PC-3 (cell line): ENCODE measurements around the gene SEPTIN12. TPM values are rescaled to one million over a fixed set of nuclear protein-coding genes. Genes with fewer than 3 reads are reported as not detected.

Source experiments
- ATAC-seq: fragments of 200-7000 bp; cut with Tn5 transposase; 2 replicates; pipeline ENCODE4 v1.9.1; 2020; ENCODE audit warnings: mild to moderate bottlenecking, moderate library complexity
- BruUV-seq: library from RNA; stranded (reverse); fragments of 400-500 nt; replicated peaks from 2 replicates; lab custom pipeline; 2021; lab: Mats Ljungman, UMichigan
- CTCF ChIA-PET: fragments of 300-600 bp; sonication (Branson Sonifier 250); formaldehyde crosslinking; loops from one replicate; lab custom pipeline; 2022; ENCODE audit warnings: antibody characterized with exemption; lab: Charles Lee
- POLR2A ChIA-PET: fragments of 300-600 bp; sonication (Branson Sonifier 250); formaldehyde crosslinking; loops from one replicate; lab custom pipeline; 2022; ENCODE audit warnings: antibody characterized with exemption; ENCODE audit not compliant: unreplicated experiment; lab: Charles Lee
- DNase-seq: peaks from one replicate; pipeline ENCODE4 v3.0.0-alpha.2; 2015
- H2AFZ ChIP-seq: fragments of 300-600 bp; sonication (generic); 2 replicates; pipeline ENCODE4 v1.6.0; 2016; ENCODE audit warnings: antibody characterized with exemption, low read length
- H3F3A ChIP-seq: fragments of 300-600 bp; sonication (generic); one replicate; pipeline ENCODE4 v1.6.0; 2017; ENCODE audit warnings: antibody characterized with exemption, low read length, control low read depth, mild to moderate bottlenecking; ENCODE audit not compliant: unreplicated experiment
- H3K27ac ChIP-seq: fragments of 300-600 bp; sonication (generic); 2 replicates; pipeline ENCODE4 v1.5.1; 2016; ENCODE audit warnings: mild to moderate bottlenecking, low read length
- H3K27me3 ChIP-seq: fragments of 300-600 bp; sonication (generic); 2 replicates; pipeline ENCODE4 v1.6.1; 2016; ENCODE audit warnings: low read length, mixed read lengths
- H3K36me3 ChIP-seq: fragments of 300-600 bp; sonication (generic); 2 replicates; pipeline ENCODE4 v1.6.1; 2016; ENCODE audit warnings: low read depth, mixed run types, low read length, mixed read lengths
- H3K4me1 ChIP-seq: fragments of 300-600 bp; sonication (generic); 2 replicates; pipeline ENCODE4 v1.5.1; 2016; ENCODE audit warnings: low read length; ENCODE audit not compliant: insufficient read depth
- H3K4me2 ChIP-seq: fragments of 300-600 bp; sonication (generic); 2 replicates; pipeline ENCODE4 v1.6.0; 2016; ENCODE audit warnings: low read length
- H3K4me3 ChIP-seq: fragments of 300-600 bp; sonication (generic); 2 replicates; pipeline ENCODE4 v1.5.1; 2016; ENCODE audit warnings: mild to moderate bottlenecking, low read length, mixed read lengths
- H3K79me2 ChIP-seq: fragments of 300-600 bp; sonication (generic); 2 replicates; pipeline ENCODE4 v1.6.1; 2017; ENCODE audit warnings: low read length, mixed read lengths
- H3K9ac ChIP-seq: fragments of 300-600 bp; sonication (generic); 2 replicates; pipeline ENCODE4 v1.6.0; 2016; ENCODE audit warnings: mild to moderate bottlenecking, low read length
- H3K9me2 ChIP-seq: fragments of 300-600 bp; sonication (generic); replicated peaks from 2 replicates; pipeline ENCODE4 v1.6.1; 2016; ENCODE audit warnings: mixed run types, low read length, mixed read lengths
- H3K9me3 ChIP-seq: fragments of 300-600 bp; sonication (generic); 2 replicates; pipeline ENCODE4 v1.6.1; 2016; ENCODE audit warnings: low read length, mixed read lengths
- H4K20me1 ChIP-seq: fragments of 300-600 bp; sonication (generic); 2 replicates; pipeline ENCODE4 v1.6.1; 2016; ENCODE audit warnings: low read length, mixed read lengths
- EZH2 ChIP-seq: fragments of 300-600 bp; sonication (generic); IDR thresholded peaks from one replicate; pipeline ENCODE4 v1.6.1; 2017; ENCODE audit warnings: antibody characterized with exemption, mild to moderate bottlenecking, low read length; ENCODE audit not compliant: unreplicated experiment
- EZH2phosphoT487 ChIP-seq: fragments of 300-600 bp; sonication (generic); IDR thresholded peaks from 2 replicates; pipeline ENCODE4 v1.6.1; 2018; ENCODE audit warnings: mild to moderate bottlenecking, antibody characterized with exemption, low read length, borderline replicate concordance
- intact Hi-C: fragments of 100-400 bp; cut with micrococcal nuclease; formaldehyde crosslinking; loops from 2 replicates; pipeline ENCODE4 v1.9.0; 2023
- total RNA-seq: library from RNA; depleted of rRNA; stranded (reverse); fragments of >200 nt; gene quantifications from 2 replicates; pipeline ENCODE4 v1.2.3, GENCODE V29; 2014
- TF ChIP-seq, protein P1 (sequence below): fragments of 300-600 bp; sonication (generic); conservative IDR thresholded peaks from 2 replicates; pipeline ENCODE4 v1.5.1; 2017; ENCODE audit warnings: antibody characterized with exemption, low read depth, mild to moderate bottlenecking, low read length

The SEPTIN12 gene
- total RNA-seq, 1 experiment from 2014 or later = not detected

DNA sequence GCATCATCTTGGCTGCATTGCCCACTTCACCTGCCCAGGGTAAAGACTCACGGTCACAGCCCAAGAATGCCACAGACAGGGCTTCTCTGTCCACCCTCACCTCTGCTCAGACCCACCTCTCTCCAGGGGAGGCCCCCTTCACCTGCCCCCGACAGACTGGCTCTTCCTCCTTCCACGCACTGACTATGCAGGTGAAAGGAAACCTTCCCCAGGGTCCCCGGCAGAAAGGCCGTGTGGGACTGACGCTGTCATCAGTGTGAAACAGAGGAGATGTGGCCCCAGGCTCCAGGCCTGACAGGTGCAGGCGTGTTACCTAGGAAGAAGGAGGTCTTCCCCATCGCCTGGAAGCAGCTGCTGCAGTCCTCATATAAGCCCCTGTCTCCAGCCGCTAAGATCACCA lies 23.6 kb upstream of the SEPTIN12 start:
- Histone ChIP-seq H3F3A (no peaks in the 10 kb centered on the region), H3K27ac (no peak overlapping the region), H3K27me3 (no peaks in the 10 kb centered on the region), H2AFZ (no peak overlapping the region), H4K20me1 (no peaks in the 10 kb centered on the region), H3K4me1 (no peaks in the 10 kb centered on the region), H3K4me3 (no peak overlapping the region), H3K79me2 (no peaks in the 10 kb centered on the region), H3K9me2 (no peaks in the 10 kb centered on the region), H3K4me2 (no peak overlapping the region), H3K9me3 (no peaks in the 10 kb centered on the region), H3K36me3 (peaks cover 4% of the 10 kb centered on the region), H3K9ac (no peak overlapping the region)
- BruUV-seq = no TSS peak
- intact Hi-C loops = no loop called here
- ChIA-PET CTCF (no interaction called here), POLR2A (no interaction called here)
- DNase-seq (no peak), ATAC-seq (no peak)
- no peak for TF ChIP-seq EZH2phosphoT487
- TF ChIP-seq, protein P1, sequence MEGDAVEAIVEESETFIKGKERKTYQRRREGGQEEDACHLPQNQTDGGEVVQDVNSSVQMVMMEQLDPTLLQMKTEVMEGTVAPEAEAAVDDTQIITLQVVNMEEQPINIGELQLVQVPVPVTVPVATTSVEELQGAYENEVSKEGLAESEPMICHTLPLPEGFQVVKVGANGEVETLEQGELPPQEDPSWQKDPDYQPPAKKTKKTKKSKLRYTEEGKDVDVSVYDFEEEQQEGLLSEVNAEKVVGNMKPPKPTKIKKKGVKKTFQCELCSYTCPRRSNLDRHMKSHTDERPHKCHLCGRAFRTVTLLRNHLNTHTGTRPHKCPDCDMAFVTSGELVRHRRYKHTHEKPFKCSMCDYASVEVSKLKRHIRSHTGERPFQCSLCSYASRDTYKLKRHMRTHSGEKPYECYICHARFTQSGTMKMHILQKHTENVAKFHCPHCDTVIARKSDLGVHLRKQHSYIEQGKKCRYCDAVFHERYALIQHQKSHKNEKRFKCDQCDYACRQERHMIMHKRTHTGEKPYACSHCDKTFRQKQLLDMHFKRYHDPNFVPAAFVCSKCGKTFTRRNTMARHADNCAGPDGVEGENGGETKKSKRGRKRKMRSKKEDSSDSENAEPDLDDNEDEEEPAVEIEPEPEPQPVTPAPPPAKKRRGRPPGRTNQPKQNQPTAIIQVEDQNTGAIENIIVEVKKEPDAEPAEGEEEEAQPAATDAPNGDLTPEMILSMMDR = no peak
- TF ChIP-seq EZH2 = no peak

DNA sequence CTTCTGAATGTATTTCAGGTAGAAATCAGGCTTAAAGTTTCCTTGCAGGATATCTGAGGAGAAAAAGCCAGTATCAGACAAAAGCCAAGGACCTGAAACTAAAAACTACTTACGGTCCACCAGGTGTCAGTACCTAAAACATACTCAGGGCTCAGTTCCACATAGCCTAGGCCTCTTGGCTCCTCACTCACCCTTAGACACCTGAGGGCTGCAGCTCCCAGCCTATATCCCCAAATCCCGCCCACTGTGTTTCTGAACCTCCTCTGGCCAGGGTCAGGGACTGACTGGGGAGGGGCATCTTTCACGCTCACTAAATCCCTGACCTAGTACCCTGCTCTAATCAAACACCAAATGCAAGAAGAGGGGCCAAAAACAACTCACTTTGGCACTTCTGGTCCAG lies 23.1 kb upstream of the SEPTIN12 start:
- H2AFZ ChIP-seq = no peak overlapping the region
- intact Hi-C loops = no loop called here
- no peaks in the 10 kb centered on the region for H3K79me2 ChIP-seq
- DNase-seq (no peak), ATAC-seq (no peak)
- H3K36me3 ChIP-seq = peaks cover 4% of the 10 kb centered on the region
- H3K4me1 ChIP-seq = no peaks in the 10 kb centered on the region
- H3K4me3 ChIP-seq = no peak overlapping the region
- H3F3A ChIP-seq = no peaks in the 10 kb centered on the region
- H3K9ac ChIP-seq = no peak overlapping the region
- ChIA-PET POLR2A (no interaction called here), CTCF (no interaction called here)
- no peaks in the 10 kb centered on the region for H3K9me2 ChIP-seq
- no peaks in the 10 kb centered on the region for H3K9me3 ChIP-seq
- H3K4me2 ChIP-seq = no peak overlapping the region
- H3K27me3 ChIP-seq = no peaks in the 10 kb centered on the region
- H3K27ac ChIP-seq = no peak overlapping the region
- H4K20me1 ChIP-seq = no peaks in the 10 kb centered on the region
- TF ChIP-seq EZH2phosphoT487 (no peak), EZH2 (no peak)
- TF ChIP-seq, protein P1 = no peak
- no TSS peak for BruUV-seq

GRCh38 chr16:4806280-4806679 lies 18.1 kb upstream of the SEPTIN12 start:
- Histone ChIP-seq H3K9me2 (no peaks in the 10 kb centered on the region), H3K36me3 (peaks cover 4% of the 10 kb centered on the region), H3K79me2 (no peaks in the 10 kb centered on the region), H3K4me2 (no peak overlapping the region), H3F3A (no peaks in the 10 kb centered on the region), H3K27ac (no peak overlapping the region), H3K27me3 (no peaks in the 10 kb centered on the region), H3K4me3 (no peak overlapping the region), H3K9ac (no peak overlapping the region), H3K4me1 (peaks cover 9% of the 10 kb centered on the region), H3K9me3 (no peaks in the 10 kb centered on the region), H4K20me1 (no peaks in the 10 kb centered on the region), H2AFZ (no peak overlapping the region)
- BruUV-seq = no TSS peak
- ChIA-PET POLR2A (no interaction called here), CTCF (no interaction called here)
- DNase-seq = no peak
- intact Hi-C loops = loop anchor here (10.0 kb wide), 1 partner anchor 149 kb away; the partner anchor contains the start of gene SEC14L5
- TF ChIP-seq, protein P1 = no peak
- TF ChIP-seq EZH2phosphoT487 (no peak), EZH2 (no peak)
- no peak for ATAC-seq
